Kidney (tissue), 14 donors: ENCODE measurements around the gene KIF26B. TPM values are rescaled to one million over a fixed set of nuclear protein-coding genes. Genes with fewer than 3 reads are reported as not detected.

Source experiments
- DNase-seq, 5 donors: peaks; one replicate each; pipeline ENCODE4 v3.0.0-alpha.2; 2013 to 2020
- FAIRE-seq: peaks from 2 replicates; lab custom pipeline; 2012; peaks lifted over from hg19 to GRCh38; lab: Jason Lieb, UNC
- H3K27ac ChIP-seq, 2 donors: one replicate each; pipeline ENCODE4 v1.7.0; 2013; ENCODE audit warnings: low read depth in 2 of 2, low read length in 2 of 2, inconsistent platforms in 1 of 2
- H3K27me3 ChIP-seq: one replicate; pipeline ENCODE4 v1.7.1; 2013; ENCODE audit warnings: low read length, inconsistent platforms; ENCODE audit not compliant: control insufficient read depth, insufficient read depth
- H3K36me3 ChIP-seq, 3 donors: one replicate each; pipeline versions ENCODE4 v1.7.0 to v1.7.1; 2013; ENCODE audit warnings: low read length in 3 of 3, control low read depth in 1 of 3, inconsistent platforms in 1 of 3; ENCODE audit not compliant: insufficient read depth in 3 of 3, control insufficient read depth in 2 of 3
- H3K4me1 ChIP-seq, 3 donors: one replicate each; pipeline versions ENCODE4 v1.7.0 to v1.7.1; 2013; ENCODE audit warnings: low read length in 3 of 3, inconsistent platforms in 1 of 3, low read depth in 1 of 3; ENCODE audit not compliant: control insufficient read depth in 2 of 3, insufficient read depth in 2 of 3
- H3K4me3 ChIP-seq, 3 donors: one replicate each; pipeline versions ENCODE4 v1.7.0 to v1.8.1; 2013; ENCODE audit warnings: low read length in 3 of 3, control low read depth in 1 of 3, inconsistent platforms in 1 of 3
- H3K9ac ChIP-seq, 3 donors: one replicate each; pipeline versions ENCODE4 v1.7.0 to v1.7.1; 2013; ENCODE audit warnings: low read length in 3 of 3, control low read depth in 1 of 3, inconsistent platforms in 1 of 3
- H3K9me3 ChIP-seq, 3 donors: one replicate each; pipeline versions ENCODE4 v1.7.0 to v1.7.1; 2013; ENCODE audit warnings: low read length in 3 of 3, control low read depth in 1 of 3, inconsistent platforms in 1 of 3; ENCODE audit not compliant: control insufficient read depth in 2 of 3, insufficient read depth in 1 of 3
- intact Hi-C: fragments of 100-400 bp; cut with DNase I; formaldehyde crosslinking; loops from one replicate; pipeline ENCODE4 v1.11.1; 2022
- polyA plus RNA-seq: library from polyadenylated mRNA; stranded (reverse); fragments of 350-450 nt; fragmentation: Illumina TruSeq; extraction: RNeasy Lipid Tissue Mini Kit (QIAGEN cat#74804); gene quantifications from one replicate; pipeline ENCODE4 v1.2.3, GENCODE V29; 2014; ENCODE audit warnings: low read depth, low replicate concordance; ENCODE audit not compliant: insufficient read depth
- total RNA-seq: library from RNA; stranded (reverse); fragmentation: NEBNext Ultra II Directional; extraction: Animal tissue kit (Norgen Biotek cat#: 25700); gene quantifications from one replicate; pipeline ENCODE4 v1.2.1, GENCODE V29; 2021
- TF ChIP-seq, protein P1 (sequence below): IDR thresholded peaks from 3 replicates; pipeline ENCODE4 v1.5.1; 2012; ENCODE audit warnings: mild to moderate bottlenecking, moderate library complexity, borderline replicate concordance; ENCODE audit not compliant: insufficient read depth; ENCODE audit errors: extremely low read depth
- donor health status: control.
- donor health status: control.
- donor health status: control.
- donor health status: control.
- donor health status: control.
- donor health status: DM: yes; HTN: yes; CAD: no.
- donor health status: Normal renal cell carcinoma (clear cell type).

The KIF26B gene
- total and polyA plus RNA-seq, 2 donors from 2014 or later = 0.52 to 10.7 TPM

DNA sequence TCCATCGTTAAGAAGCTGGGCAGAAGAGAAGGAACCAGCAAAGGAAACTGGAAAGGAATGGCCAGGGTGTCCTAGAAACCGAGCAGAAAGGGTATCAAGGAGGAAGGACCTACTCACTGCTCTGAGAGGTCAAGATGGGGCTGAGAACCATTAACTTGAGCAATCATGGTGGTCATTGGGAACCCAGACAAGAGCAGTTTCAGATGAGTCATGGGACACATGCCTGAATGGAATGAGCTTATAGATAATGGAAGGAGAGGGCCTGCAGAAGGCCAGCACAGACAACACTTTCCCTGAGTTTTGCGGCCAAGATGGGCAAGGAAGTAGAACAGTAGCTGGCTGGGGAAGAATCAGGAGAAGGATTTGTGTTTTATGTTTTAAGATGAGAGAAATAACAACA, 383.2 kb downstream of the KIF26B start:
- Histone ChIP-seq H3K9me3 (no peaks in the 10 kb centered on the region), H3K4me3 (no peak overlapping the region), H3K4me1 (no peaks in the 10 kb centered on the region), H3K27me3 (no peaks in the 10 kb centered on the region), H3K9ac (no peak overlapping the region), H3K36me3 (no peaks in the 10 kb centered on the region), H3K27ac (no peak overlapping the region)
- intact Hi-C loops = no loop called here
- FAIRE-seq (no peak), DNase-seq (no peak)
- TF ChIP-seq, protein P1, sequence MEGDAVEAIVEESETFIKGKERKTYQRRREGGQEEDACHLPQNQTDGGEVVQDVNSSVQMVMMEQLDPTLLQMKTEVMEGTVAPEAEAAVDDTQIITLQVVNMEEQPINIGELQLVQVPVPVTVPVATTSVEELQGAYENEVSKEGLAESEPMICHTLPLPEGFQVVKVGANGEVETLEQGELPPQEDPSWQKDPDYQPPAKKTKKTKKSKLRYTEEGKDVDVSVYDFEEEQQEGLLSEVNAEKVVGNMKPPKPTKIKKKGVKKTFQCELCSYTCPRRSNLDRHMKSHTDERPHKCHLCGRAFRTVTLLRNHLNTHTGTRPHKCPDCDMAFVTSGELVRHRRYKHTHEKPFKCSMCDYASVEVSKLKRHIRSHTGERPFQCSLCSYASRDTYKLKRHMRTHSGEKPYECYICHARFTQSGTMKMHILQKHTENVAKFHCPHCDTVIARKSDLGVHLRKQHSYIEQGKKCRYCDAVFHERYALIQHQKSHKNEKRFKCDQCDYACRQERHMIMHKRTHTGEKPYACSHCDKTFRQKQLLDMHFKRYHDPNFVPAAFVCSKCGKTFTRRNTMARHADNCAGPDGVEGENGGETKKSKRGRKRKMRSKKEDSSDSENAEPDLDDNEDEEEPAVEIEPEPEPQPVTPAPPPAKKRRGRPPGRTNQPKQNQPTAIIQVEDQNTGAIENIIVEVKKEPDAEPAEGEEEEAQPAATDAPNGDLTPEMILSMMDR = no peak

DNA sequence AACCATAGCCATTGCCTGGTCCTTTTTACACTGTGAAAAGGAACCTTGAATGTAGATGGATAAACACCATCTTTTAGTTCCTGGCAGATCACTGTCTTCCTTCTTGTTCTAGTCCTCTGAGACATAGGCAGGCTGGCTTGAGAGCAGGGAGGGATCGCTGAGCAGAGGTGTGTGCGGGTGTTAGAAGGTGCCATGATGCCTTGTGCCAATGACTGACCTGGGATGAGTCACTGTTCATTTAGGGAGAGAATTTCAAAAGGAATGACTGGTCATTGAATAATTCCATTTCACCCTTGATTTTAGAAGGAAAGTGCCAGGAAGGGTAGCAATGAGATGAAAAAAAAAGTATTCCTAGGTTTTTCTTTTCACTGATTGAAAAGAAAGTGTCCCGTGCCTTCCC, 383.9 kb downstream of the KIF26B start:
- TF ChIP-seq, protein P1 = no peak
- no peak overlapping the region for H3K27ac ChIP-seq
- no peaks in the 10 kb centered on the region for H3K4me1 ChIP-seq
- intact Hi-C loops = no loop called here
- H3K9ac ChIP-seq = no peak overlapping the region
- H3K4me3 ChIP-seq = no peak overlapping the region
- DNase-seq (no peak), FAIRE-seq (no peak)
- H3K27me3 ChIP-seq = no peaks in the 10 kb centered on the region
- no peaks in the 10 kb centered on the region for H3K36me3 ChIP-seq
- no peaks in the 10 kb centered on the region for H3K9me3 ChIP-seq

DNA sequence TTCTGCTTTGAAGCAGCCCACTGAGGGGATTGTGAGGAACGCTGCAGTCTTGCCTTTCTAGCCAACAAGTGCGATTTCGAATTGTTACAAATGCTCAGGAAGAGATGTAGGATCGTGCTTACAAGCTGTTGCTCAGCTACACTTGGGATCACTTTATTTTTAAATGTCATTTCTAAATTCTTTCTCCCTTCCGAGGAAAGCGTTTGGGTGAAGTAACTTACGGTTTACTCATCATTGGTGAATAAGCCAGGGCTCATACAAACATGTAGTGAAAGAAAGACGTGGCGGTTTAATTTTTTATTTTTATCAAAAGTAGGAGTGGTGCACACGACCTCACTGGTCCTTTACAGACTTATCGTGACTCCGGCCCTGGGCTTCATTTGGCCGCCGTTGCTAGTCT, 386.6 kb downstream of the KIF26B start:
- Histone ChIP-seq H3K4me3 (no peak overlapping the region), H3K9ac (no peak overlapping the region), H3K4me1 (no peaks in the 10 kb centered on the region), H3K9me3 (no peaks in the 10 kb centered on the region), H3K36me3 (no peaks in the 10 kb centered on the region), H3K27ac (no peak overlapping the region), H3K27me3 (no peaks in the 10 kb centered on the region)
- TF ChIP-seq, protein P1 = no peak
- intact Hi-C loops = no loop called here
- FAIRE-seq (no peak), DNase-seq (no peak)

DNA sequence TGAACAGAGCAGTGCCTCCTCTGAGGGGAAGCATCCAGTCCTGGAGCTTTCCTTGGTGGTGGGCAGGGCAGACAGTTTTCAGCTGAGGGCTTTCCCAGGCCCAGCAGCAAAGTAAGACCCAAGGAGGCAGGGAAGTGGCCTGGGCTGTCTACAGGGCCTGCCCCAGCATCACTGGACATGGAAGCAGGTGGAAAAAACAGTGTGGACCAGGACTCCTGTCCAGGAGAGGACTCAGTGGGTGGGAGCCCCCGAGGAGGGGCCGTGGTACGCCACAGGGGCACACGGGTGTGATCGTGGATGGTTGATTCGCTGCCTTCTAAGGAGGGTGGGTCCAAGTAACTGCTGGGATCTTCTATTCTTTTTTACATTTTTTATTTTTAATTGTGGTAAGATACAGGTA, 387.6 kb downstream of the KIF26B start:
- no peak for DNase-seq
- intact Hi-C loops = no loop called here
- H3K9ac ChIP-seq = no peak overlapping the region
- no peak for FAIRE-seq
- no peak overlapping the region for H3K27ac ChIP-seq
- no peaks in the 10 kb centered on the region for H3K36me3 ChIP-seq
- no peaks in the 10 kb centered on the region for H3K4me1 ChIP-seq
- TF ChIP-seq, protein P1 = no peak
- no peaks in the 10 kb centered on the region for H3K27me3 ChIP-seq
- H3K9me3 ChIP-seq = no peaks in the 10 kb centered on the region
- H3K4me3 ChIP-seq = no peak overlapping the region
